Epithelial cell of proximal tubule (primary cell): ENCODE data around the gene NFKBIA. TPM values are rescaled to one million over a fixed set of nuclear protein-coding genes. Genes with fewer than 3 reads are reported as not detected.
A peak's percentile ranks its signal among the peaks of the same experiment; 100 is the strongest.

Experiments used
- DNase-seq: peaks from one replicate; pipeline ENCODE4 v3.0.0-alpha.2; 2011; ENCODE audit warnings: low read depth
- H3K4me3 ChIP-seq: 2 replicates; pipeline ENCODE4 v1.5.1; 2011; ENCODE audit warnings: low read depth, mild to moderate bottlenecking, low read length
- total RNA-seq: library from RNA; depleted of rRNA; stranded (reverse); fragments of >200 nt; gene quantifications from 2 replicates; pipeline ENCODE4 v1.2.3, GENCODE V29; 2015
- TF ChIP-seq, protein P1 (sequence below): conservative IDR thresholded peaks from 2 replicates; pipeline ENCODE4 v1.5.1; 2012; ENCODE audit warnings: low read depth, mild to moderate bottlenecking, low read length

The NFKBIA gene
- total RNA-seq, 1 donor from 2014 or later: 203 TPM

DNA sequence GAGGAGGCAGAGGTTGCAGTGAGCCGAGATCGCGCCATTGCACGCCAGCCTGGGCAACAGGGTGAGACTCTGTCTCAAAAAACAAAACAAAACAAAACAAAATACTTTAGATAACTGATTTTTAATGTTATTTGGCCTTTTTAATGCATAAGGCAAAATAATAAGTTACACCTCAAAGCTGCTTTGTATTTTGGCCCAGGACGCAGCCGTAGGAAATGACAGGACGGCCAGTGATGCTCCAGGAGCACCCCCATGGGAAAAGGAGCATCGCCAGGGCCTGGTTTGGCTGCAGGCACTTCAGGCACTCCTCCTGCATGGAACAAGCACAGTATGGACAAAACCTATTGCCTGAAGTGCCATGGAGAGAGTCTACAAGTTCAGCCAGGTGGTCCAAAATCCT, 3.5 kb upstream of the NFKBIA start:
- TF ChIP-seq, protein P1, sequence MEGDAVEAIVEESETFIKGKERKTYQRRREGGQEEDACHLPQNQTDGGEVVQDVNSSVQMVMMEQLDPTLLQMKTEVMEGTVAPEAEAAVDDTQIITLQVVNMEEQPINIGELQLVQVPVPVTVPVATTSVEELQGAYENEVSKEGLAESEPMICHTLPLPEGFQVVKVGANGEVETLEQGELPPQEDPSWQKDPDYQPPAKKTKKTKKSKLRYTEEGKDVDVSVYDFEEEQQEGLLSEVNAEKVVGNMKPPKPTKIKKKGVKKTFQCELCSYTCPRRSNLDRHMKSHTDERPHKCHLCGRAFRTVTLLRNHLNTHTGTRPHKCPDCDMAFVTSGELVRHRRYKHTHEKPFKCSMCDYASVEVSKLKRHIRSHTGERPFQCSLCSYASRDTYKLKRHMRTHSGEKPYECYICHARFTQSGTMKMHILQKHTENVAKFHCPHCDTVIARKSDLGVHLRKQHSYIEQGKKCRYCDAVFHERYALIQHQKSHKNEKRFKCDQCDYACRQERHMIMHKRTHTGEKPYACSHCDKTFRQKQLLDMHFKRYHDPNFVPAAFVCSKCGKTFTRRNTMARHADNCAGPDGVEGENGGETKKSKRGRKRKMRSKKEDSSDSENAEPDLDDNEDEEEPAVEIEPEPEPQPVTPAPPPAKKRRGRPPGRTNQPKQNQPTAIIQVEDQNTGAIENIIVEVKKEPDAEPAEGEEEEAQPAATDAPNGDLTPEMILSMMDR: no peak
- no peak for DNase-seq
- H3K4me3 ChIP-seq: no peak overlapping the region

DNA sequence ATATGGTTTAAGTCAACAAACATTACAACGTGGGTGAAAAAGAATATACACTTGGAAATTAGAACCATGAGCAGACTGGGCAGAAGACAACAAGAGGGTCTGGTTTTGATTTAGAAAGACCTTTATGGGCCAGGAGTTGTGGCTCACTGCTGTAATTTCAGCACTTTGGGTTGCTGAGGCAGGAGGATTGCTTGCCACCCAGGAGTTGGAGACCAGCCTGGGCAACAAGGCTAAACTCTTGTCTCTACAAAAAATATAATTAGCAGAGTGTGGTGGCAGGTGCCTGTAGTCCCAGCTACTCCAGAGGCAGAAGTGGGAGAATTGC, 2.7 kb upstream of the NFKBIA start:
- no peak for DNase-seq
- TF ChIP-seq, protein P1: no peak
- H3K4me3 ChIP-seq: no peak overlapping the region

DNA sequence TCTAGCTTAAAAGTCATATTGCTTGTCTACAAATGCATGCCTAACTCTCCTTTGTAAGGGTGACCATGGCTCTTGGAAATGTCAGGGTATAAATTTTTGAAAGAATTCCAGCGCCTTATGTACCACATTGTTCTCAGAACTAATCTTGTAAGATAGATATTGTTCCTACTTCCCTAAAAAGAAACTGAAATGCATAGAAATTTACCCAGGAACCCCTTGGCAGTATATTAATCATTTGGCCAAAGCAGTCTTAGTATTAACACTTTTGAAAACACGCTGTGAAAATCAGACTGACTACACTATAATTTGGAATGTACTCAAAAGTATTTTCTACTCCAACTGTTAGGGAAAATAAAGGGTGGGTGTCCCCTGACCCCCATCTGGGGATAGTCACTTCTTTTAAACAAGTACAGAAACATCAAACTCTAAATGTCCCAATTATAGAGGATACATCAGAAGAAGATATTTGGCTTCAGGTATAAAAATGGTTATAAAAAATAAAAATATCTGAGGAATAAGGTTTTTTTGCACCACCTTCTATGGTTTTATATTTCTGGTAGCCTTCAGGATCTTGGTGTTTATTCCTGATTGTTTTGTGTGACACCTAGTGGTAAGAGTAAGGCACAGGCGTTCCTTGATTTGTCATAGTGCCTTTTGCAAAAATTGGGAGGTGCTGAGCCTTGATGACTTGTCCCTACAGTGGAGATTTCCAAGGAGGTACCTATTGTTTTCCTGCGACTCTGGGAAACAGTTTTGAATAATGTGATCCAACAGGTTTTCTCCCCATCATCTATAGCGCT, 2.2 kb upstream of the NFKBIA start:
- no peak for DNase-seq
- TF ChIP-seq, protein P1: peak; percentile 85
- no peak overlapping the region for H3K4me3 ChIP-seq

DNA sequence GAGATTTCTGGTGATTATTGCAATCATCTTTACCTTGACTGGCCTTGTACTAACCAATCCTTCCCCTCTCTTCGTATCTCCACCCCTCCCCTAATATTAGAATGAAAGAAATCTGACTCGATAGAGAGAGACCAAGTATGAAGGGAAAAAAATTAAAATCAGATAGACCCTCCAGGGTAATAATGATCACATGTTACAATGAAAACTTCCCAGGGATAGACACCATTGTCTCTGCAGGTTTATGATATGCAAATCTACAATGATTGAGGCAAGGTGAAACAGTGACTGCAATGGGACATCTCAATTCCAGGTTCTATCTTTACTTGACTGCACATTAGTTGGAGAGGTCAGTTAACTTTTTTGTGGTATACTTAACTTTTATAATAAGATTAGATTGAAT, 1.5 kb upstream of the NFKBIA start:
- DNase-seq: no peak
- TF ChIP-seq, protein P1: no peak
- H3K4me3 ChIP-seq: no peak overlapping the region

DNA sequence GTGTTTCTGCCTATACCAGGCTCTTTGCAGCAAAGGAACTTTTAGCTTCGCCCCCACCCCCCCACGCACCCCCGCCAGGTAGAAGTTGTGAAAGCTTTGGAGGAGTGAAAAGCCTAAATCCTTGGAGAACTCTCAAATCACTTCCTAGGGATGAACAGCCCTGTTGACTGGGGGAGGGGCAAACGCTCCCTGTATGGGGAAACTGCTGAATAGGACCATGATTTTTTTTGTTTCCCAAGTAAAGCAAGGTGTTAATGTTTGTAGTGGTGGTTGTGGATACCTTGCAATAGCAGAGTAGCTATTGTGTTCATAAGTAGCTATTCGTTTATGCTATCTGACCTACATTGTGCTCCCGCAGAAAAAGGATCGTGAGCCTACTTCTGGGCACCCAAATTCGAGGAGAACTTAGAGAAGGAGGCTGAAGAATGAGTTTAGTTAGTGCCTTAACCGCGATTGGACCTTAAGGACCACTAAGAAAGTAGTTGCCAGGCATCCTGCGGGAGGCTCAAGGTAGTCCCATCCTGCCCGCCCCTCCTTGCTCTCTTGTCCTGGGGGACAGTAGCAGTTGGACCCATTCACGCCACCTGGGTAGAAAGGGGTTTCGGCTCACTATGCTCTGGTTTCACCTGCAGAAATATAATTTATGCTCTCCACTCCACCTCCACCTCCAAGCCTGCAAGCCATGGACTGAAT, 901 bp upstream of the NFKBIA start:
- H3K4me3 ChIP-seq: peak overlapping the region; percentile 89
- TF ChIP-seq, protein P1: no peak
- DNase-seq: no peak

DNA sequence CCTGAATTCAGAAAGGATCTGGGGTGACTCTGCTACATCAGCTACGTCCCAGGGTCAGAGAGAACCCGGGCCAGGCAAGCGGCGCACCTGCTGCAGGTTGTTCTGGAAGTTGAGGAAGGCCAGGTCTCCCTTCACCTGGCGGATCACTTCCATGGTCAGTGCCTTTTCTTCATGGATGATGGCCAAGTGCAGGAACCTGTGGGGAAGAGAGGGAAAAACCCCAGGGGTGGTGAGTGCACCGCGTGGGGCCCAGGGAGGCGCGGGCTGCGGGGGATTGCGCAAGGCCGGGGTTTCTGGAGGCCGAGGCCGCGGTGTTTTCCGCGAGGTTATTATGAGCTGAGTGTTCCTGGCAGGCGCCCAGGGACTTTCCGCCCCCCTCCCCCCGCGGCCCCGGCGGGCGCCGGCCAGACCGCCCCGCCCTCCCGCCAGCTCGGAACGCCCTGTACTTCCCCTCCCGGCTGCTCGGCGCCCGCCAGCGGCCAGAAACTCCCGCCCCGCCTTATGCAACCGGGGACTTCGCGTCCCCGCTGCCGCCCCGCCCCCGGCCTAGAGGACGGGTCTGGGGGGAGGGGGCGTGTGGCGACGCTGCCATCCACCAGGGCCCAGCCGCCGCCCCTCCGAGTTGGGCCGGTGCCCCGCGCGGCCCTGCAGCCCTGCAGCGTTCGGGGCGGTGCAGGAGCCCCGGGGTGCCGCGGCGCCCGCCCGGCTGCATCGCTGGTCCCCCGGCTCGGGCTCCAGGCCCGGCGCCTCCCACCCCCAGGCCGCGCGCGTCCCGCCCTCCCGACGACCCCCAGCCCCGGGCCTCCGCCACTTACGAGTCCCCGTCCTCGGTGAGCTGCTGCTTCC, 723 bp downstream of the NFKBIA start:
- peak overlapping the region; percentile 89 for H3K4me3 ChIP-seq
- TF ChIP-seq, protein P1: no peak
- no peak for DNase-seq
